MCF 10A (cell line): ENCODE results near the gene FARS2. TPM values are rescaled to one million over a fixed set of nuclear protein-coding genes. Genes with fewer than 3 reads are reported as not detected.
A peak's percentile ranks its signal among the peaks of the same experiment; 100 is the strongest.

ENCODE experiments used
- BruUV-seq: library from RNA; stranded (reverse); fragments of 400-500 nt; replicated peaks from 2 replicates; lab custom pipeline; 2021; lab: Mats Ljungman, UMichigan
- CTCF ChIA-PET: fragments of 300-600 bp; sonication (Branson Sonifier 250); formaldehyde crosslinking; extraction: SDS; loops from one replicate; lab custom pipeline; 2021; ENCODE audit warnings: antibody characterized with exemption, inconsistent platforms; lab: Yijun Ruan, JAX
- POLR2A ChIA-PET: fragments of 300-600, 350-650 bp; sonication (Branson Sonifier 250); formaldehyde crosslinking; extraction: SDS; loops from one replicate; lab custom pipeline; 2020; ENCODE audit warnings: antibody characterized with exemption, inconsistent platforms; lab: Yijun Ruan, JAX
- DNase-seq: peaks from one replicate; pipeline ENCODE4 v3.0.0-alpha.2; 2018; ENCODE audit not compliant: unreplicated experiment
- H3K27ac Mint-ChIP-seq: one replicate; pipeline ENCODE4 v1.8.0; 2022; ENCODE audit warnings: mild to moderate bottlenecking, low read depth, mixed read lengths; ENCODE audit not compliant: unreplicated experiment
- H3K27me3 Mint-ChIP-seq: one replicate; pipeline ENCODE4 v1.8.0; 2022; ENCODE audit warnings: mixed read lengths; ENCODE audit not compliant: insufficient read depth, unreplicated experiment
- H3K36me3 Mint-ChIP-seq: one replicate; pipeline ENCODE4 v1.8.0; 2022; ENCODE audit warnings: mild to moderate bottlenecking, moderate library complexity, mixed read lengths; ENCODE audit not compliant: insufficient read depth, unreplicated experiment
- H3K4me1 Mint-ChIP-seq: one replicate; pipeline ENCODE4 v1.8.0; 2022; ENCODE audit warnings: mixed read lengths; ENCODE audit not compliant: insufficient read depth, unreplicated experiment
- H3K4me3 Mint-ChIP-seq: one replicate; pipeline ENCODE4 v1.8.0; 2022; ENCODE audit warnings: mild to moderate bottlenecking, moderate library complexity, mixed read lengths; ENCODE audit not compliant: unreplicated experiment
- H3K9me3 Mint-ChIP-seq: one replicate; pipeline ENCODE4 v1.8.0; 2022; ENCODE audit warnings: mixed read lengths; ENCODE audit not compliant: unreplicated experiment
- CTCF ChIP-seq: fragments of 200-600 bp; IDR thresholded peaks from one replicate; pipeline ENCODE4 v1.8.0; 2022; ENCODE audit warnings: antibody characterized with exemption, mild to moderate bottlenecking; ENCODE audit not compliant: unreplicated experiment
- intact Hi-C: fragments of 100-400 bp; cut with micrococcal nuclease; formaldehyde crosslinking; loops from 2 replicates; pipeline ENCODE4 v1.14.1; 2022
- total RNA-seq: library from RNA; stranded (reverse); gene quantifications from 2 replicates; pipeline ENCODE4 v1.2.3, GENCODE V29; 2022

The FARS2 gene
- total RNA-seq, 1 experiment from 2014 or later, result 18.2 TPM

DNA sequence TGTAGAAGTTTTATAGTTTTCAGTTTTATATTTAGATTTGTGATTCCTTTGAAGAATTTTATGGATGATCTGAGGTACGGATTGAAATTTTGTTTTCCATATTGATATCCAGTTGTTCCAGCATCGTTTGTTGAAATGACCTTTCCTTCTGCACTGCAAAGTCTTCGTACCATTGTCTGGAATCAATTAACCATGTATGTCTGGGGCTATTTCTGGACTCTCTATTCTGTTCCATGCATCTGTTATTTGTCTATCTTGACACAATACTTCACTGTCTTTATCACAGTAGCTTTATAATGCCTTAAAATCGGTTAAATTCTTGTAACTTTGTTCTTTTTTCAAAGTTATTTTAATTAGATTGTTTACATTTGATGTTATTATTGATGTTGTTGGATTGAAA, 154.9 kb downstream of the FARS2 start:
- no peak overlapping the region for H3K4me3 Mint-ChIP-seq
- intact Hi-C loops, result no loop called here
- CTCF ChIA-PET, result no interaction called here
- H3K27me3 Mint-ChIP-seq, result no peaks in the 10 kb centered on the region
- H3K9me3 Mint-ChIP-seq, result peaks cover 12% of the 10 kb centered on the region
- no peak overlapping the region for H3K27ac Mint-ChIP-seq
- no peak for DNase-seq
- H3K4me1 Mint-ChIP-seq, result peaks cover 5% of the 10 kb centered on the region
- BruUV-seq, result no TSS peak
- no peak for TF ChIP-seq CTCF
- peaks cover 22% of the 10 kb centered on the region for H3K36me3 Mint-ChIP-seq
- POLR2A ChIA-PET, result interaction anchor here (1.6 kb wide), 1 partner anchor 12 kb away, joined by 3 read pairs; no protein-coding TSS in a partner anchor

DNA sequence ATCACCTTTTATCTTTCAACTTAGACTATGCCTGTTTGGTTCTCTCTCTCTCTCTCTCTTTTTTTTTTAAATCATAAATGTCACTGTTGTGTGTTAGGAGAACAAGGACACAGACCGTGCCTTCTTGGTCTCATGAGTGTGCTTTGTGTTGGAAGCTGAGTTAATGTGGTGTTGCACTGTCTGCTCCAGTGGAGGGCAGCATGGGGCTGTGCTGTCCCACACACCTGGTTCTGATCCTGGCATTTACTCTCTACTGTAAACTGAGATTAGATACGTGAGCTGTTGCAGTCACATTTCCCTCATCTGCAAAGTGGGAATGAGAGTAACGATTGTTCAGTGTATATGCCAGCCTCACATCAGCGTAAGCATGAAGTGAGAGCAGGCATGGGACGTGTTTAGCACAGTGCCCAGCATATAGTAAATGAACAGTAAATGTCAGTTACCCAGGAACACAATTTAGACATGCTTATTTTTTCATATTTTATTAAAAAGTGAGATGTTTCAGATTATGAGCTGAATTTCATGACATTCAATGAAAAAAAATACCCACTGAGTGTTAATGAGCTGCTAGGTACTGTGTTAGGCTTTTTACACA, 161.1 kb downstream of the FARS2 start:
- intact Hi-C loops, result loop anchor here (1.0 to 2.0 kb wide), 2 partner anchors 634 to 1125 kb away; no protein-coding TSS in a partner anchor
- Mint-ChIP-seq H3K9me3 (peaks cover 8% of the 10 kb centered on the region), H3K4me3 (no peak overlapping the region), H3K36me3 (peaks cover 13% of the 10 kb centered on the region), H3K27me3 (no peaks in the 10 kb centered on the region), H3K4me1 (peaks cover 9% of the 10 kb centered on the region), H3K27ac (no peak overlapping the region)
- peak; percentile 38 for TF ChIP-seq CTCF
- DNase-seq, result peak; percentile 53
- POLR2A ChIA-PET, result interaction anchor here (1.2 kb wide), 1 partner anchor 10 kb away, joined by 3 read pairs; no protein-coding TSS in a partner anchor
- CTCF ChIA-PET, result interaction anchor here (0.7 to 1.3 kb wide), 7 partner anchors 10 to 636 kb away, joined by 3 to 5 read pairs (median 3); no protein-coding TSS in a partner anchor
- BruUV-seq, result no TSS peak

DNA sequence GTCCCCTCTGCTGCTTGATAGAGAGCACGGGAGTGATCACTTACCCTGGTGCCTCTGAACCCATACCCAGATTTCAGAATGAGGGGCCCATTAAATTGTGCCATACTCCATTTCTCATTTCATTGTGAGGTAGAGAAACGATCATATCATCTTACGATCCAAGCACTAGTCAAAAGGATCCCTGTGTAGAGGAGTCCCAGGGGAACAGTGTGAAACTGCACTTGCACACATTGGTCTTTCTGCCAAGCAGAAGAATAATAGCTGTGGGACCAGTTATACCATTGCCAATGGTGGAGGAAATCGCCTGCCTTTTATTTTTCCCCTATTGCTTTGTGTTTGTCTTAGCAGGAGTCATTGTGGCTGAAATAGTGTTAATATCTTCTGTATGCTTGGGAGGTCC, 161.9 kb downstream of the FARS2 start:
- H3K27ac Mint-ChIP-seq, result no peak overlapping the region
- TF ChIP-seq CTCF, result no peak
- no peak for DNase-seq
- no TSS peak for BruUV-seq
- H3K27me3 Mint-ChIP-seq, result no peaks in the 10 kb centered on the region
- POLR2A ChIA-PET, result interaction anchor here (1.2 kb wide), 1 partner anchor 9 kb away, joined by 3 read pairs; no protein-coding TSS in a partner anchor
- H3K4me1 Mint-ChIP-seq, result peaks cover 6% of the 10 kb centered on the region
- intact Hi-C loops, result loop anchor here (2.0 kb wide), 1 partner anchor 634 kb away; no protein-coding TSS in a partner anchor
- no peaks in the 10 kb centered on the region for H3K9me3 Mint-ChIP-seq
- H3K4me3 Mint-ChIP-seq, result no peak overlapping the region
- H3K36me3 Mint-ChIP-seq, result peaks cover 13% of the 10 kb centered on the region
- CTCF ChIA-PET, result interaction anchor here (0.7 to 1.3 kb wide), 6 partner anchors 9 to 635 kb away, joined by 3 to 4 read pairs (median 3); no protein-coding TSS in a partner anchor

DNA sequence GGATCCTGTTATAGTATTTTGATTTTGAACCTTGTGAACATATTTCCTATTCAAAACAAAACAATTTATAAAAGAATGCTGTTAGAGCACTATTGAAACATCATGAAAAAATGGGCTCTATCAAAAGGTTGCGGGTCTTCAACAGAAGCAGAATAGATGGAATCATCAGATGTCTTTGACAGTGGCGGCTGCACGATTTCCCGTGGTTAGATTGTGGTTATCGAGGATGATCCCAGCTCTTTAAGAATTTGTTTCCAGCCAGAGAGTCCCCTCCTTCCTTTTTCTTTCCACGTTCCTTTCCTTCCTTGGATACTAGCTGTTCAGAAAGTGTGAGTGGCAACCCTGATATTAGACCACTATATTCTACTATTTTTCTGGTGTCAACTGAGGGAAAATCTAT, 163.4 kb downstream of the FARS2 start:
- no peak overlapping the region for H3K4me3 Mint-ChIP-seq
- H3K27me3 Mint-ChIP-seq, result no peaks in the 10 kb centered on the region
- H3K4me1 Mint-ChIP-seq, result peaks cover 6% of the 10 kb centered on the region
- CTCF ChIA-PET, result no interaction called here
- intact Hi-C loops, result no loop called here
- H3K27ac Mint-ChIP-seq, result no peak overlapping the region
- peaks cover 12% of the 10 kb centered on the region for H3K36me3 Mint-ChIP-seq
- no peak for DNase-seq
- no peak for TF ChIP-seq CTCF
- no peaks in the 10 kb centered on the region for H3K9me3 Mint-ChIP-seq
- POLR2A ChIA-PET, result no interaction called here
- BruUV-seq, result no TSS peak
